ENCODE results near the gene TTC33. TPM values are rescaled to one million over a fixed set of nuclear protein-coding genes. Genes with fewer than 3 reads are reported as not detected.

The TTC33 gene
- total RNA-seq, 1 donor from 2014 or later = 15.2 TPM

- no peak for DNase-seq
- intact Hi-C loops (cut with DNase I) = loop anchor here (5.0 to 10.0 kb wide), 4 partner anchors 294 to 1112 kb away; no protein-coding TSS in a partner anchor
- no peak for ATAC-seq (ENCODE audit: poor library complexity)
Measured at GRCh38 chr5:40688996-40689395, 66.8 kb downstream of the TTC33 start.

DNA sequence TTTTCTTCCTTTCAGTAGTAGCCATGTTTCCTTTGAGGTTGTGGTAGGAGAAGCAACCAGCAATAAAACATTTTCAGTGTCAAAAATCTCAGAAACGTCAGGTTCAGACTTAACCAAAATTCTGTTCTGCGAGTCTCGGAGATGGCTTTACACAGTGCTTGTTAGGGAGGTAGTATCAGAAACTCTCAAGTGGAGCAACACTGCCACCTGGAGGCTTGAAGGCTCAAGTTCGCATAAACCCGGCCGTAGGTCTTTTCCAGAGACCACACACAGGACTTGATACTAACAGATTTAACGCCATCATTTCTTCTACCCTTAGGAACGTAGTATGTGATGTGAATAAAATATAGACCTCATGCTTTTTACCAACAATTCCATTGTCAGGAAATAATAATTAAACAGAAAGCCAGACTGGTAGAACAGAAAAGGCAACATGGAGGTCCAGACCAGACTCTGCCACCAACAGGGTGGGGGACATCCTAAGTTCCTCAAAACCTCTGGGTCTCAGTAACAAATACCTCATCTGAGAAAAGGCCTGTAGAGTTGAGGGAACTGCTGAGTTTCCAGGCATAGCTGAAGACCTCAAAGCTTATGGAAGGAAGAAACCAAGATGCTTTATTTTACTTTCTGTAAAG lies 67.5 kb downstream of the TTC33 start:
- intact Hi-C loops (cut with DNase I) = loop anchor here (5.0 to 10.0 kb wide), 4 partner anchors 293 to 1111 kb away; no protein-coding TSS in a partner anchor

DNA sequence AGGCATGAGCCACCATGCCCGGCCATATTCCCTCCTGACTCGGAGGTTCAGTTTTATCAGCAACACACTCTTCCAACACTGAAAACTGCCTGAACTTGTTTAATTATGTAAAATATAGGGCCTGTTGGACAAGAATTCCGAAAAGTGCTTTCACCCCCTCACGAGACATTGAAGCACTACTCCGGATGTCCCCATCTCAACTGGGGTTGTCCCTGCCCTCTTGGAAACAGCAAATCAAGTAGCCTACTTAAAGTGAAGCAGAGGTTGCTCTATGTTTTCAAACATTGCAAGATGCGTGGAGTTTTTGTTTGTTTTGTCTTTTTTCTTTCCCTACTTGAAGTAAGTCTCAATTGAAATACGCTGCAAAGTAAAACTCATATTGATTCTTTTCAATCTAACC lies 68.4 kb downstream of the TTC33 start:
- peak; percentile 21 for ATAC-seq (ENCODE audit: poor library complexity)
- intact Hi-C loops (cut with DNase I) = loop anchor here (5.0 to 10.0 kb wide), 4 partner anchors 293 to 1110 kb away; no protein-coding TSS in a partner anchor
- no peak for DNase-seq

More for the DNA sequence above, 67.5 kb downstream of the TTC33 start:
- DNase-seq = peak; percentile 86
- ATAC-seq (ENCODE audit: poor library complexity) = peak; percentile 95

GRCh38 chr5:40685976-40686486 lies 69.7 kb downstream of the TTC33 start:
- intact Hi-C loops (cut with DNase I) = loop anchor here (5.0 to 10.0 kb wide), 4 partner anchors 291 to 1109 kb away; no protein-coding TSS in a partner anchor
- no peak for ATAC-seq (ENCODE audit: poor library complexity)
- no peak for DNase-seq

DNA sequence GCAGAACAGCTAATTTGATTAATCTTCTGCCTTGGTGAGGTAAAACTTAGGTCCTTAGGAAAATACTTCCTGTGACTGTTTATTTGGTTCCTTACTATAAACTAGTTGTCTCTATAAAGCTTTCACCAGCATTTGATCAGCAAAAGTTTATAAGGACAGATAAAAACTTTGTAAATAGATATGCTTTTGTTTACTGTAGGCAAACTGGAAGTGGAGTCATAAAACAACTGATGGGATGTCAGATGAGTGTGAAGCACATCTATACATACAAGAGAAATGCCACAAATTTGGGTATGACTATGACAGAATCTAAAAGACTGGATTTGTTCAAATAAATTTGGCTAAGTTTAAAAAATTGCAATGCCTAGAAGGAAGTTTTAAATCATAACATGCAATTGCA lies 70.6 kb downstream of the TTC33 start:
- intact Hi-C loops (cut with DNase I) = loop anchor here (5.0 to 10.0 kb wide), 4 partner anchors 290 to 1108 kb away; no protein-coding TSS in a partner anchor
- no peak for DNase-seq
- no peak for ATAC-seq (ENCODE audit: poor library complexity)

DNA sequence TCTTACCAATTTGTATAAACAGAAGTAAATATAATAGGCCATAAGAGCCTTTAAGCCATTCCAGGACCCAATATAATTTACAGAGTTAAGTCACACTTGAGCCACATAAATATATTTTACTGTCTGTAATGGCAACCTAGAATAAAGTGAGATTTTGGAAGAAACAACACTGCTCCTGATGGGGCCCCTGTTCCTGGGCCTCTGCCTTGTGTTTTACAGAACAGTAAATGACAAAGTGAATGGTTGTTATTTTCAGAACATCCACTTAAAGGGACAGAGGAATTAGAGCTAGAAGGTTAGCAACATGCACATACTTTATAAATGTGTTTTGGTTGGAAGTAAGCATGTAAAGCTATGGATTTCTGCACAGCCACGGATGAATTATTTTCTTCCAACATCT lies 72.5 kb downstream of the TTC33 start:
- ATAC-seq (ENCODE audit: poor library complexity) (no peak), DNase-seq (no peak)
- intact Hi-C loops (cut with DNase I) = loop anchor here (10.0 kb wide), 2 partner anchors 289 to 969 kb away; no protein-coding TSS in a partner anchor

DNA sequence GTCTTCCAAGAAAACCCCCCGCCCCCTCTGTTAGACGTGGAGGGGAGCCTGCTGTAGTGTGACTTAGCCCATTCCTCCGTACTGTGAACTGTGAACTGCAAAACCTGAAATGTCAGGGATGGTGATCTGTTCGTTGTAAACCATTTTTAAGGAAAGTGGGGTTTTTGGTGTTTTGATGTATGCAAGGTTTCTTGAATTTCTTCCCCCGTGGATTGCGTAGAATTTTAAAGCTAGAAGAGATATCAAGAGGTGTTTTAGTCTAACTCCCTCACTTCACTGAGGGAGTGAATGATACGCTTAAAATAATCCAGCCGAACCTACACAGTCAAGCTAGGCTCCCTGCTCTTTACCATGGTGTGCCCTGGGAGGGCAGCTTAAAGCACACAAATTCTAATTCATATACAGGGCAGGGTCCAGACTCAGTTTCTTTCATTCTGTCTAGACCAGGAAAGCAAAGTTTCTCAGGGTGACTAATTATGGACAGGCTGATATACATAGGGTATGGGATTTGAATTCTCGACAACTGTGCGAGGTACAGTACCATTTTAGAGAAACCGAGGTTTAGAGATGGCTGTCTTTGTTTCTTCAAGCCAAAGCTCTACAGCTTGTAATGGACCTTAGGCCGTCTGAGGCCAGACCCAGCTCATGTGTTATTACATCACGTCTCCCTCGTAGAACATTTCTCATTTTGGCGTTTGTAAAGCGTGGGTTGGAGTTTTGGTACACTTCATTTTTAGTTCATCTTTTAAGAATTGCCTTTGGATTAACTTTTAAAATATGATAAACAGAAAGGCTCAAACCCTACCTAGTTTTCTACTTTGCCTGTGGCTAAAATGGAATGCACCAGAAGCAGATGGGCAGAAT lies 73.4 kb downstream of the TTC33 start:
- DNase-seq = no peak
- ATAC-seq (ENCODE audit: poor library complexity) = no peak
- intact Hi-C loops (cut with DNase I) = loop anchor here (10.0 kb wide), 2 partner anchors 288 to 968 kb away; no protein-coding TSS in a partner anchor

DNA sequence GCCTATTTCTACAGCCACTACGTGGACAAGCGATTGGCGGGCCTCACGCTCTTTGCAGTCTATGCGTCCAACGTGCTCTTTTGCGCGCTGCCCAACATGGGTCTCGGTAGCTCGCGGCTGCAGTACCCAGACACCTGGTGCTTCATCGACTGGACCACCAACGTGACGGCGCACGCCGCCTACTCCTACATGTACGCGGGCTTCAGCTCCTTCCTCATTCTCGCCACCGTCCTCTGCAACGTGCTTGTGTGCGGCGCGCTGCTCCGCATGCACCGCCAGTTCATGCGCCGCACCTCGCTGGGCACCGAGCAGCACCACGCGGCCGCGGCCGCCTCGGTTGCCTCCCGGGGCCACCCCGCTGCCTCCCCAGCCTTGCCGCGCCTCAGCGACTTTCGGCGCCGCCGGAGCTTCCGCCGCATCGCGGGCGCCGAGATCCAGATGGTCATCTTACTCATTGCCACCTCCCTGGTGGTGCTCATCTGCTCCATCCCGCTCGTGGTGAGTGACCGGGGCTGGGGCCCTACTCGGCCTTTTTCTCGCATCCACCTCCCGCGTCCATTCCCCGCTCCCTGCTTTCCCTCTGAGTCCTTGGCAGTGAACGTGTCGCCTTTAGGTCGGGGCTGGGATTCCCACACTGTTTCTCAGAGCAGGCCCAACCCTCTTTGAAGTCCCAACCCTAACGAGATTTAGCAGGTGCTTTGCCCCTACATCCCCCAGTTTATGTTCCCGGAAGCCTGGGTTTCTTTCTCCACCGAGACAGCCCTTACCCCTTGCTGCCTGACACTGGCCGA lies 74.2 kb downstream of the TTC33 start:
- DNase-seq = peak; percentile 71
- intact Hi-C loops (cut with DNase I) = loop anchor here (10.0 kb wide), 2 partner anchors 287 to 967 kb away; no protein-coding TSS in a partner anchor
- ATAC-seq (ENCODE audit: poor library complexity) = no peak

DNA sequence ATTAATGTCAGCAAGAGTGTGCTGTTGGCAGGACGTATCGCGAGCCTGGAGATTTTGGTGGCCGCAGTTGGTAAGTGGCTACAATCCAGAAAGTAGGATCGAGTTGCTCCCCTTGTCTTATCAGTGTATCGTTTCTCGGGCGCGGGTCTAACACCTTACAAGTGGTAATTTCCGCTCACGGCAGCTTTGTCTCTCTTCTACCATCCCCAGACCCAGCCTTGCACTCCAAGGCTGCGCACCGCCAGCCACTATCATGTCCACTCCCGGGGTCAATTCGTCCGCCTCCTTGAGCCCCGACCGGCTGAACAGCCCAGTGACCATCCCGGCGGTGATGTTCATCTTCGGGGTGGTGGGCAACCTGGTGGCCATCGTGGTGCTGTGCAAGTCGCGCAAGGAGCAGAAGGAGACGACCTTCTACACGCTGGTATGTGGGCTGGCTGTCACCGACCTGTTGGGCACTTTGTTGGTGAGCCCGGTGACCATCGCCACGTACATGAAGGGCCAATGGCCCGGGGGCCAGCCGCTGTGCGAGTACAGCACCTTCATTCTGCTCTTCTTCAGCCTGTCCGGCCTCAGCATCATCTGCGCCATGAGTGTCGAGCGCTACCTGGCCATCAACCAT lies 74.9 kb downstream of the TTC33 start:
- ATAC-seq (ENCODE audit: poor library complexity) (no peak), DNase-seq (peak; percentile 48)
- intact Hi-C loops (cut with DNase I) = loop anchor here (10.0 kb wide), 2 partner anchors 286 to 966 kb away; no protein-coding TSS in a partner anchor

DNA sequence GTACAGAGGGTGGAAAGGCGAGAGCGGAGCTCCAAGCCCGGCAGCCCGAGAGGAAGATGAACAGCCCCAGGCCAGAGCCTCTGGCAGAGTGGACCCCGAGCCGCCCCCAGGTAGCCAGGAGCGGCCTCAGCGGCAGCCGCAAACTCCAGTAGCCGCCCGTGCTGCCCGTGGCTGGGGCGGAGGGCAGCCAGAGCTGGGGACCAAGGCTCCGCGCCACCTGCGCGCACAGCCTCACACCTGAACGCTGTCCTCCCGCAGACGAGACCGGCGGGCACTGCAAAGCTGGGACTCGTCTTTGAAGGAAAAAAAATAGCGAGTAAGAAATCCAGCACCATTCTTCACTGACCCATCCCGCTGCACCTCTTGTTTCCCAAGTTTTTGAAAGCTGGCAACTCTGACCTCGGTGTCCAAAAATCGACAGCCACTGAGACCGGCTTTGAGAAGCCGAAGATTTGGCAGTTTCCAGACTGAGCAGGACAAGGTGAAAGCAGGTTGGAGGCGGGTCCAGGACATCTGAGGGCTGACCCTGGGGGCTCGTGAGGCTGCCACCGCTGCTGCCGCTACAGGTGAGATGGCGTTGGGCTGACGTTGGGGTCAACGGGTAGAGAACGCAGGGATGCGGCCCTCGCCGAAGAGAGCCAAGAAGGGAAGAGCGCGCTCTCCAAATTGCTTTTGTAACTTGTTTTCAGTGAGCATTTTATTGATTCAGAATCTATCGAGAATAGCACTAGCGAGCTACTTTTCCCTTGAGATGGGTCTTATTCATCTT lies 75.7 kb downstream of the TTC33 start, which contains the start of gene PTGER4:
PTGER4 (plus strand) TSS at position 3 of the 769 bp plus-strand sequence. CDS start 1,079 bp downstream, outside the sequence.
- ATAC-seq (ENCODE audit: poor library complexity) (no peak), DNase-seq (peak; percentile 50)
- intact Hi-C loops (cut with DNase I) = loop anchor here (10.0 kb wide), 2 partner anchors 285 to 965 kb away; no protein-coding TSS in a partner anchor

DNA sequence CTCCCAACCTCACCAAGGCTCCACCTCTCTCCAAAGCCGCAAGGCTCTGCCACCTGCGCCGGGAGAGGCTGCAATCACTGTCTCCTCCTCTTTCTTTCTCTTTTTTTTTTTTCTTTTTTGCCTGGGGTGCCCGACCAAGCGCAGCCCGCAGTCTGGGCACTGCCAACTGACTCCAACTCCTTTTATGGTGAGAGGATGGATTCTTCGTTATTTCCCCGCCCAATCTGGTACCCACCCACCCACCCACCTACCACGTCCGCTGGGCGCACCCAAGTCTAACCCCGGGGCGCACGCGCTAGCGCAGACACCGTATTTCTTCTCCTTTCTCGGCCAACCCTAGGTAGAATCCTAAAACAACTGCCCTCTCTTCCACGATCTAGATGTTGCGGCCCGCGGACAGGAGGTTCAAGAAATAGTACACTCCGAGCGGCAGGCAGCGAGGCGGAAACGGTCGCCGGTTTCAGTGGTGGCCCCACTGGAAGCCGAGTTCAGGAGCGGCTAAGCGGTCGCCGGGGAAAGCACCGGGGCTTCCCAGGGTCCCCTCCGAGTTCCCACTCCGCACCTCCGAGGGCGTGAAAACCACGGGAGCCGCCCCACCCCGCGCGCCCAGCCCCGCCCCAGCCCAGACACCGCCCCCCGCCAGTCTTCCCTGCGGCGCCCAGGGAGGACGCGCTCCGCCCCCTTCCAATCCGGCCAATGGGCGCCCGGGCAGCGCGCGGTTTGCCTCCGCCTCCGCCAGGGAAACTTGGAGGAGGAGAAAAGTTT lies 76.4 kb downstream of the TTC33 start:
- intact Hi-C loops (cut with DNase I) = no loop called here
- DNase-seq (peak; percentile 95), ATAC-seq (ENCODE audit: poor library complexity) (peak; percentile 97)

GRCh38 chr5:40678460-40679147 lies 77.2 kb downstream of the TTC33 start:
- ATAC-seq (ENCODE audit: poor library complexity) (no peak), DNase-seq (no peak)
- intact Hi-C loops (cut with DNase I) = no loop called here

GRCh38 chr5:40678026-40678425 lies 77.7 kb downstream of the TTC33 start:
- ATAC-seq (ENCODE audit: poor library complexity) (no peak), DNase-seq (no peak)
- intact Hi-C loops (cut with DNase I) = no loop called here

GRCh38 chr5:40677456-40677855 lies 78.3 kb downstream of the TTC33 start:
- intact Hi-C loops (cut with DNase I) = no loop called here
- ATAC-seq (ENCODE audit: poor library complexity) (no peak), DNase-seq (no peak)

DNA sequence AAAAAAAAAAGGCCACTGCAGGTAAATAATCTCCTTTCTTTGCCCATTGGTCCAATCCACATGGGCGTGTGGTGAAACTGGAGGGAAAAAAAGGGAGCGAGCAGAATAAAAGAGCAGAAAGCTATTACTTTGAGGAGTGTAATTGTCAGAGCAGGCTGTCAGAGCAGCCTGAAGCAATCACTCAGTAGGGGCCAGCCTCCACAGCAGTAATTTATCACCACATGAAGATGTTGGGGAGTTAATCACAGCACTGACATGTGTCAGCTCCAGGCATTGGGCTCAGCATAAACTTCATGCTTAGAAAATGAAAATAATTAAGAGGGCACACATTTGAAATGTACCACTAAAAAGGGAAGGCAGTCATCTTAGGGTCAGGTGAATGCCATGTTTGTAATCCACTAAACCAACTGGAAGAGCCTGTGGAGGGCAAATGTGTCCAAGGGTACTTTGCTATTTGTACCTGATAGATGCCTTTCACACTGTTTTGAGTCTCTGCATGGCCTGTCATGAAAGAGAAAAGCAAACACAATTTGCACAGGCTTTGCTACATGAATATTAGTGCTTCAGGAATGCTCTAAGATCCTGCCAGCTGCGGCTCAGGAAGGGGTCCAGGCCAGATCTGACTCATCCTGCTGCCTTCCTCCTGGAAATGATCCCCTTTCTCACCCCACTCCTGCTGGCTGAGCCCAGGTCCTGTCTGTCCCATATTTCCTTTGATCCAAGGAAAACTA lies 79.0 kb downstream of the TTC33 start:
- no peak for ATAC-seq (ENCODE audit: poor library complexity)

More for the DNA sequence above, 79.0 kb downstream of the TTC33 start:
- intact Hi-C loops (cut with DNase I) = no loop called here
- DNase-seq = peak; percentile 50

All from Right ventricle myocardium superior (tissue), 1 donor.